B cell (primary cell): ENCODE measurements around the gene TMEM229A. TPM values are rescaled to one million over a fixed set of nuclear protein-coding genes. Genes with fewer than 3 reads are reported as not detected.
"Not testable (repeated sequence)": the region's sequence is repeated elsewhere in the genome, so short reads cannot be mapped to it uniquely, and the experiment has no call there.

Experiments used
- ATAC-seq: fragments of 200-7000 bp; cut with Tn5 transposase; one replicate; pipeline ENCODE4 v1.10.0; 2021; ENCODE audit warnings: low read depth, mild to moderate bottlenecking, moderate number of reproducible peaks, moderate library complexity
- CTCF ChIA-PET: fragments of 350-600 bp; sonication (Branson Sonifier 250); formaldehyde crosslinking; loops from one replicate; lab custom pipeline; 2021; ENCODE audit warnings: antibody characterized with exemption, inconsistent platforms; lab: Charles Lee
- POLR2A ChIA-PET: fragments of 350-600 bp; sonication (Branson Sonifier 250); formaldehyde crosslinking; loops from one replicate; lab custom pipeline; 2021; ENCODE audit warnings: antibody characterized with exemption; lab: Charles Lee
- DNase-seq: peaks from one replicate; pipeline ENCODE4 v3.0.0; 2013
- H2AFZ ChIP-seq: 2 replicates; pipeline ENCODE4 v1.6.1; 2012; ENCODE audit warnings: mild to moderate bottlenecking, low read depth, low read length; ENCODE audit not compliant: insufficient read depth, poor library complexity, severe bottlenecking
- H3K27ac ChIP-seq, 2 donors: 1 replicate in 1 of 2; 2 replicates in 1 of 2; pipeline ENCODE4 v1.5.1; 2012 to 2013; ENCODE audit warnings: low read length in 2 of 2, mild to moderate bottlenecking in 2 of 2, moderate library complexity in 1 of 2
- H3K27me3 ChIP-seq, 4 experiments: fragments of 200-600 bp in 1 of 4; sonication (generic) in 1 of 4; replicated peaks in 1 of 4; 1 replicate in 2 of 4; 2 replicates in 2 of 4; pipeline versions ENCODE4 v1.6.1 to v1.7.0; 2013 to 2016; ENCODE audit warnings: low read length in 3 of 4, mild to moderate bottlenecking in 2 of 4, mixed read lengths in 1 of 4, moderate library complexity in 1 of 4; ENCODE audit not compliant: insufficient read depth in 4 of 4, control insufficient read depth in 3 of 4; ENCODE audit errors: control extremely low read depth in 1 of 4
- H3K36me3 ChIP-seq, 2 experiments: replicated peaks in 1 of 2; 1 replicate in 1 of 2; 2 replicates in 1 of 2; pipeline versions ENCODE4 v1.6.1 to v1.7.1; 2013; ENCODE audit warnings: low read length in 1 of 2; ENCODE audit not compliant: insufficient read depth in 2 of 2, control insufficient read depth in 1 of 2; ENCODE audit errors: control extremely low read depth in 1 of 2, extremely low read depth in 1 of 2
- H3K4me1 ChIP-seq, 2 donors: fragments of 200-600 bp in 1 of 2; sonication (generic) in 1 of 2; 1 replicate in 1 of 2; 2 replicates in 1 of 2; pipeline versions ENCODE4 v1.5.1 to v1.6.1; 2013 to 2017; ENCODE audit warnings: low read length in 2 of 2; ENCODE audit not compliant: control insufficient read depth in 2 of 2, insufficient read depth in 2 of 2
- H3K4me2 ChIP-seq: replicated peaks from 2 replicates; pipeline ENCODE3; 2012; ENCODE audit warnings: mild to moderate bottlenecking, low read depth, low read length; ENCODE audit not compliant: poor library complexity, severe bottlenecking
- H3K4me3 ChIP-seq, 5 experiments: fragments of 200-600 bp in 1 of 5; sonication (generic) in 1 of 5; 1 replicate in 3 of 5; 2 replicates in 2 of 5; pipeline versions ENCODE4 v1.5.1 to v1.7.0; 2011 to 2016; ENCODE audit warnings: low read length in 4 of 5, mild to moderate bottlenecking in 4 of 5, low read depth in 2 of 5, control low read depth in 1 of 5, moderate library complexity in 1 of 5; ENCODE audit not compliant: insufficient read depth in 1 of 5; ENCODE audit errors: control extremely low read depth in 1 of 5, extremely low read depth in 1 of 5
- H3K79me2 ChIP-seq: fragments of 200-600 bp; sonication (generic); one replicate; pipeline ENCODE4 v1.6.0; 2016; ENCODE audit warnings: low read length; ENCODE audit not compliant: control insufficient read depth, insufficient read depth
- H3K9ac ChIP-seq: fragments of 200-600 bp; sonication (generic); 2 replicates; pipeline ENCODE4 v1.6.1; 2017; ENCODE audit warnings: mild to moderate bottlenecking, low read length, moderate library complexity
- H3K9me3 ChIP-seq, 3 donors: one replicate each; pipeline versions ENCODE4 v1.6.1 to v1.7.1; 2013; ENCODE audit warnings: low read length in 2 of 3; ENCODE audit not compliant: control insufficient read depth in 2 of 3, insufficient read depth in 1 of 3; ENCODE audit errors: control extremely low read depth in 1 of 3
- H4K20me1 ChIP-seq: 2 replicates; pipeline ENCODE4 v1.6.0; 2012; ENCODE audit warnings: mild to moderate bottlenecking, low read length; ENCODE audit not compliant: insufficient read depth, control insufficient read depth, poor library complexity, severe bottlenecking
- H3K27ac Mint-ChIP-seq: one replicate; pipeline ENCODE4 v1.8.0; 2021; ENCODE audit warnings: mixed read lengths
- H3K27me3 Mint-ChIP-seq: one replicate; pipeline ENCODE4 v1.8.0; 2021; ENCODE audit warnings: mixed read lengths
- H3K4me1 Mint-ChIP-seq: one replicate; pipeline ENCODE4 v1.8.0; 2021; ENCODE audit warnings: mixed read lengths
- H3K4me3 Mint-ChIP-seq: one replicate; pipeline ENCODE4 v1.8.0; 2021; ENCODE audit warnings: mixed read lengths
- H3K9me3 Mint-ChIP-seq: one replicate; pipeline ENCODE4 v1.8.0; 2022; ENCODE audit warnings: mixed read lengths; ENCODE audit not compliant: insufficient read depth
- EZH2 ChIP-seq: IDR thresholded peaks from 2 replicates; pipeline ENCODE4 v1.6.1; 2012; ENCODE audit warnings: borderline replicate concordance, low read depth, mild to moderate bottlenecking, moderate library complexity, low read length; ENCODE audit not compliant: insufficient read depth, poor library complexity, severe bottlenecking
- WGBS: methylation state at CpG from one replicate; pipeline ENCODE4 v1.1.5; 2013; ENCODE audit warnings: missing lambda C conversion rate; ENCODE audit not compliant: insufficient coverage; 5-methylcytosine and 5-hydroxymethylcytosine counted together
- intact Hi-C: fragments of 100-400 bp; cut with micrococcal nuclease; formaldehyde crosslinking; loops from one replicate; pipeline ENCODE4 v1.10.0; 2022
- polyA minus RNA-seq: library from RNA; depleted of rRNA, polyadenylated mRNA; stranded (reverse); fragments of >200 nt; gene quantifications from 2 replicates; pipeline ENCODE4 v1.2.3, GENCODE V29; 2012
- polyA plus RNA-seq: library from polyadenylated mRNA; depleted of rRNA; stranded (reverse); fragments of >200 nt; gene quantifications from 2 replicates; pipeline ENCODE4 v1.2.3, GENCODE V29; 2012
- total RNA-seq, 2 donors: library from RNA; stranded (reverse); fragments of 120-200 nt in 1 of 2; gene quantifications; 1 replicate in 1 of 2; 2 replicates in 1 of 2; pipeline versions ENCODE4 v1.2.3 to v1.2.4, GENCODE V29; 2013 to 2022
- TF ChIP-seq, protein P1 (sequence below): fragments of 200-600 bp; IDR thresholded peaks from one replicate; pipeline ENCODE4 v1.8.0; 2022; ENCODE audit warnings: antibody characterized with exemption, mild to moderate bottlenecking

The TMEM229A gene
- total RNA-seq, result not detected in 2 replicates
- total RNA-seq (2013), result not detected
- polyA plus RNA-seq, result not detected in 2 replicates
- polyA minus RNA-seq, result not detected in 2 replicates

DNA sequence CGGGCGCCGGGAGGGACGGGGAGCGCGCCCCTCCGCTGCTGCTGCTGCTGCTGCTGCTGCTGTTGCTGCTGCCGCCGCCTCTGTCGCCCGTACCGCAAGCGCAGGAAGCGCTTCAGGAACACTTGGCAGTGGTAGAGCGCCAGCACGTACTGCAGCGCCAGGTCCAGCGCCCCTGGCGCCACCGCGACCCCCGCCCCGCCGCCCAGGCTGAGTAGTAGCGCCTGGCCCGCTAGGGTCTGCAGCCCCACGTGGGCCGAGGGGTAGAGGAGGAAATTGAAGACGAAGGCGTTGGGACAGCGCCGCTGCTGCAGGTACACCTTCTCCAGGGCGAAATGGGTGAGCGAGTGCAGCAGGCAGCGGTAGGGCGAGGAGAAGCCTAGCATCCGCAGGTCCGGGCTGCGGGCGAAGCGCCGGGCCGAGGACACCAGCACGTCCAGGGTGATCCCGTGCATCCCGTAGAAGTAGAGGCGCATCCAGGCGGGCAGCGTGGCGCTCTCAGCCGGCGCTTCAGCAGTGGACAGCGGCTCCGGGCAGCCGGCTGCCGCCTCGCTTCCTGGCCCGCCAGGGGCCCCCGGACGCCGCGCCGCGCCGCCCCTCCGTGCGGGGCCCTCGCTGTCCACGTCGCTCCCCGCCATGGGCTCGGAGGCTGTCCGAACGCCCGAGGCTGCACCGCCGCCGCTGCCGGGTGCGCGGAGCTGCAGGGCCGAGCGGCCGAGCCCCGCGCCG lies at the start of gene TMEM229A:
Gene TMEM229A (minus strand): TSS at position 699 of the 726 bp plus-strand sequence. CDS start 64 bp downstream, at position 635.
- peaks cover 0 to 24% (median 18%) of the 10 kb centered on the region in 4 experiments for H3K27me3 ChIP-seq
- Mint-ChIP-seq H3K4me1 (peaks cover 8% of the 10 kb centered on the region), H3K27me3 (peaks cover 63% of the 10 kb centered on the region), H3K27ac (no peak within 1 kb of the TSS), H3K4me3 (peak within 1 kb of the TSS; percentile 59), H3K9me3 (no peaks in the 10 kb centered on the region)
- no peaks in the 10 kb centered on the region for H4K20me1 ChIP-seq
- intact Hi-C loops, result no loop called here
- H2AFZ ChIP-seq, result no peak within 1 kb of the TSS
- POLR2A ChIA-PET, result no interaction called here
- no peak for ATAC-seq
- no peak for DNase-seq
- H3K4me1 ChIP-seq, result peaks cover 0 to 4% of the 10 kb centered on the region in 2 donors
- peak within 1 kb of the TSS; percentile 19 for H3K4me2 ChIP-seq
- no peak within 1 kb of the TSS for H3K4me3 ChIP-seq
- H3K36me3 ChIP-seq, result no peaks in the 10 kb centered on the region
- H3K27ac ChIP-seq, result no peak within 1 kb of the TSS
- H3K9me3 ChIP-seq, result peaks cover 0 to 6% (median 0%) of the 10 kb centered on the region in 3 donors
- no peak within 1 kb of the TSS for H3K9ac ChIP-seq
- 5% methylated on average over 87 of the region's 87 CpGs for WGBS
- TF ChIP-seq, protein P1, sequence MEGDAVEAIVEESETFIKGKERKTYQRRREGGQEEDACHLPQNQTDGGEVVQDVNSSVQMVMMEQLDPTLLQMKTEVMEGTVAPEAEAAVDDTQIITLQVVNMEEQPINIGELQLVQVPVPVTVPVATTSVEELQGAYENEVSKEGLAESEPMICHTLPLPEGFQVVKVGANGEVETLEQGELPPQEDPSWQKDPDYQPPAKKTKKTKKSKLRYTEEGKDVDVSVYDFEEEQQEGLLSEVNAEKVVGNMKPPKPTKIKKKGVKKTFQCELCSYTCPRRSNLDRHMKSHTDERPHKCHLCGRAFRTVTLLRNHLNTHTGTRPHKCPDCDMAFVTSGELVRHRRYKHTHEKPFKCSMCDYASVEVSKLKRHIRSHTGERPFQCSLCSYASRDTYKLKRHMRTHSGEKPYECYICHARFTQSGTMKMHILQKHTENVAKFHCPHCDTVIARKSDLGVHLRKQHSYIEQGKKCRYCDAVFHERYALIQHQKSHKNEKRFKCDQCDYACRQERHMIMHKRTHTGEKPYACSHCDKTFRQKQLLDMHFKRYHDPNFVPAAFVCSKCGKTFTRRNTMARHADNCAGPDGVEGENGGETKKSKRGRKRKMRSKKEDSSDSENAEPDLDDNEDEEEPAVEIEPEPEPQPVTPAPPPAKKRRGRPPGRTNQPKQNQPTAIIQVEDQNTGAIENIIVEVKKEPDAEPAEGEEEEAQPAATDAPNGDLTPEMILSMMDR, result no peak
- no peak for TF ChIP-seq EZH2
- H3K79me2 ChIP-seq, result no peaks in the 10 kb centered on the region
- CTCF ChIA-PET, result no interaction called here

DNA sequence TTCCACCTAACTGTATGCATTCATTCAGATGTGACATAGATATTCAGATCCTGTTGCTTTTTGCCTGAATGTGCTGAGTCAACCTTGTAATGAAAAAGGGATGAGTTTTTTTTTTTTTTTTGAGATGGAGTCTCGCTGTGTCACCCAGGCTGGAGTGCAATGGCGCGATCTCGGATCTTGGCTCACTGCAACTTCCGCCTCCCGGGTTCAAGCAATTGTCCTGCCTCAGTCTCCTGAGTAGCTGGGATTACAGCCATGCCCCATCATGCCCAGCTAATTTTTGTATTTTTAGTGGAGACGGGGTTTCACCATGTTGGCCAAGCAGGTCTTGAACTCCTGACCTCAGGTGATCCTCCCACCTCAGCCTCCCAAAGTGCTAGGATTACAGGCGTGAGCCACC lies 49.4 kb upstream of the TMEM229A start:
- H3K9me3 Mint-ChIP-seq, H3K27me3 ChIP-seq, H3K9ac ChIP-seq, H3K9me3 ChIP-seq, H3K4me1 Mint-ChIP-seq, H3K4me1 ChIP-seq, H2AFZ ChIP-seq, H4K20me1 ChIP-seq, H3K4me3 ChIP-seq, intact Hi-C loops, H3K4me3 Mint-ChIP-seq, H3K27me3 Mint-ChIP-seq, H3K4me2 ChIP-seq, ATAC-seq, H3K27ac ChIP-seq, H3K27ac Mint-ChIP-seq, POLR2A ChIA-PET, H3K79me2 ChIP-seq, H3K36me3 ChIP-seq, CTCF ChIA-PET, DNase-seq: not testable (repeated sequence)
- WGBS, result 96% methylated on average over 7 of the region's 8 CpGs
